Thyroid gland (tissue), 4 donors: ENCODE measurements around the gene PTPRN2. TPM values are rescaled to one million over a fixed set of nuclear protein-coding genes. Genes with fewer than 3 reads are reported as not detected.

ENCODE experiments used
- DNase-seq, 2 donors: peaks; one replicate each; pipeline ENCODE4 v3.0.0-alpha.2; 2019
- H3K27ac ChIP-seq, 3 donors: fragments of 200-600 bp; sonication (generic); 1 replicate in 2 of 3; 2 replicates in 1 of 3; pipeline ENCODE4 v1.5.1; 2016 to 2019; ENCODE audit warnings: mild to moderate bottlenecking in 1 of 3, moderate library complexity in 1 of 3
- H3K27me3 ChIP-seq: fragments of 200-600 bp; sonication (generic); one replicate; pipeline ENCODE4 v1.5.1; 2019
- H3K36me3 ChIP-seq, 2 donors: fragments of 200-600 bp; sonication (generic); one replicate each; pipeline ENCODE4 v1.5.1; 2016 to 2019
- H3K4me1 ChIP-seq, 2 donors: fragments of 200-600 bp; sonication (generic); one replicate each; pipeline ENCODE4 v1.5.1; 2017 to 2019
- H3K4me3 ChIP-seq, 3 donors: fragments of 200-600 bp; sonication (generic); replicated peaks in 1 of 3; 1 replicate in 2 of 3; 2 replicates in 1 of 3; pipeline ENCODE4 v1.5.1; 2016; ENCODE audit warnings: mild to moderate bottlenecking in 1 of 3
- H3K9me3 ChIP-seq: fragments of 200-600 bp; sonication (generic); one replicate; pipeline ENCODE4 v1.5.1; 2017
- CTCF ChIP-seq, 6 experiments: fragments of 200-600 bp in 3 of 6; fragments of 450-650 bp in 3 of 6; sonication (generic) in 3 of 6; IDR thresholded peaks; one replicate each; pipeline ENCODE4 v1.5.1; 2016 to 2019; ENCODE audit warnings: antibody characterized with exemption in 6 of 6, mild to moderate bottlenecking in 2 of 6, inconsistent platforms in 1 of 6, moderate library complexity in 1 of 6
- POLR2A ChIP-seq, 2 donors: fragments of 450-650 bp; IDR thresholded peaks; one replicate each; pipeline ENCODE4 v1.6.1; 2017; ENCODE audit warnings: antibody characterized with exemption in 2 of 2, mild to moderate bottlenecking in 2 of 2, moderate library complexity in 1 of 2
- WGBS, 2 donors: methylation state at CpG; one replicate each; pipeline ENCODE4 v1.1.5; 2017; 5-methylcytosine and 5-hydroxymethylcytosine counted together
- intact Hi-C: fragments of 100-400 bp; cut with DNase I; formaldehyde crosslinking; loops from one replicate; pipeline ENCODE4 v1.15.1; 2023
- total RNA-seq, 4 donors: library from RNA; depleted of rRNA; stranded (reverse); fragments of >200 nt; gene quantifications; one replicate each; pipeline ENCODE4 v1.2.3, GENCODE V29; 2016

Gene PTPRN2
- total RNA-seq, 4 donors from 2014 or later = 4.2 to 9.9 (median 7.7) TPM

- Histone ChIP-seq H3K4me1 (no peaks in the 10 kb centered on the region), H3K27ac (no peak overlapping the region), H3K36me3 (no peaks in the 10 kb centered on the region), H3K9me3 (no peaks in the 10 kb centered on the region), H3K4me3 (no peak overlapping the region), H3K27me3 (no peaks in the 10 kb centered on the region)
- WGBS, 2 donors = 12 to 18% methylated on average over 28 to 29 of the region's 29 CpGs
- DNase-seq = no peak
- no peak for TF ChIP-seq POLR2A (IDR thresholded peaks at IDR 0.05)
- no peak for TF ChIP-seq CTCF (IDR thresholded peaks at IDR 0.05)
- intact Hi-C loops = no loop called here
These were observed 625.7 kb downstream of the PTPRN2 start for GRCh38 chr7:157961731-157962457.

GRCh38 chr7:157955348-157955999 is 632.1 kb downstream of the PTPRN2 start:
- no peak for DNase-seq
- Histone ChIP-seq H3K4me1 (no peaks in the 10 kb centered on the region), H3K36me3 (no peaks in the 10 kb centered on the region), H3K4me3 (no peak overlapping the region), H3K9me3 (no peaks in the 10 kb centered on the region), H3K27me3 (no peaks in the 10 kb centered on the region), H3K27ac (no peak overlapping the region)
- TF ChIP-seq CTCF (IDR thresholded peaks at IDR 0.05) = no peak
- TF ChIP-seq POLR2A (IDR thresholded peaks at IDR 0.05) = no peak
- intact Hi-C loops = no loop called here
- WGBS, 2 donors = 57 to 68% methylated on average over 11 to 13 of the region's 13 CpGs

- Histone ChIP-seq H3K9me3 (no peaks in the 10 kb centered on the region), H3K4me3 (no peak overlapping the region), H3K36me3 (no peaks in the 10 kb centered on the region), H3K4me1 (no peaks in the 10 kb centered on the region), H3K27me3 (no peaks in the 10 kb centered on the region), H3K27ac (no peak overlapping the region)
- TF ChIP-seq CTCF (IDR thresholded peaks at IDR 0.05) = no peak
- TF ChIP-seq POLR2A (IDR thresholded peaks at IDR 0.05) = no peak
- intact Hi-C loops = no loop called here
- DNase-seq = no peak
- 69 to 77% methylated on average over 7 of the region's 7 CpGs for WGBS, 2 donors
These were observed 632.7 kb downstream of the PTPRN2 start for GRCh38 chr7:157954901-157955300.

GRCh38 chr7:157952841-157953645 is 634.6 kb downstream of the PTPRN2 start:
- Histone ChIP-seq H3K36me3 (no peaks in the 10 kb centered on the region), H3K27ac (no peak overlapping the region), H3K9me3 (no peaks in the 10 kb centered on the region), H3K4me3 (no peak overlapping the region), H3K27me3 (no peaks in the 10 kb centered on the region), H3K4me1 (no peaks in the 10 kb centered on the region)
- no peak for DNase-seq
- intact Hi-C loops = no loop called here
- WGBS, 2 donors = 81 to 86% methylated on average over 18 to 20 of the region's 25 CpGs
- TF ChIP-seq POLR2A (IDR thresholded peaks at IDR 0.05) (no peak), CTCF (IDR thresholded peaks at IDR 0.05) (no peak)
